MM.1S (cell line): Measurements from ENCODE around the gene S100A6.
A peak's percentile ranks its signal among the peaks of the same experiment; 100 is the strongest.

Experiments
- DNase-seq: peaks from one replicate; pipeline ENCODE4 v3.0.0-alpha.2; 2015
- H2AFZ ChIP-seq: fragments of 300-600 bp; sonication (generic); 2 replicates; pipeline ENCODE4 v1.6.0; 2016; ENCODE audit warnings: antibody characterized with exemption, low read length
- H3F3A ChIP-seq: fragments of 300-600 bp; sonication (generic); 2 replicates; pipeline ENCODE4 v1.6.1; 2016; ENCODE audit warnings: mild to moderate bottlenecking, antibody characterized with exemption, low read length, moderate library complexity, mixed read lengths; ENCODE audit not compliant: insufficient read depth
- H3K27ac ChIP-seq: fragments of 300-600 bp; sonication (generic); 2 replicates; pipeline ENCODE4 v1.5.1; 2016; ENCODE audit warnings: mild to moderate bottlenecking, low read length
- H3K27me3 ChIP-seq: fragments of 300-600 bp; sonication (generic); replicated peaks from 2 replicates; pipeline ENCODE4 v1.6.0; 2016; ENCODE audit warnings: low read length; ENCODE audit not compliant: insufficient read depth
- H3K36me3 ChIP-seq: fragments of 300-600 bp; sonication (generic); replicated peaks from 2 replicates; pipeline ENCODE4 v1.6.1; 2016; ENCODE audit warnings: mild to moderate bottlenecking, low read length, mixed read lengths; ENCODE audit not compliant: insufficient read depth
- H3K4me1 ChIP-seq: fragments of 300-600 bp; sonication (generic); 2 replicates; pipeline ENCODE4 v1.6.1; 2016; ENCODE audit warnings: low read length, mixed read lengths
- H3K4me2 ChIP-seq: fragments of 300-600 bp; sonication (generic); 2 replicates; pipeline ENCODE4 v1.6.0; 2016; ENCODE audit warnings: low read depth, low read length
- H3K4me3 ChIP-seq: fragments of 300-600 bp; sonication (generic); 2 replicates; pipeline ENCODE4 v1.5.1; 2016; ENCODE audit warnings: low read length, mixed read lengths
- H3K79me2 ChIP-seq: fragments of 300-600 bp; sonication (generic); 2 replicates; pipeline ENCODE4 v1.6.1; 2016; ENCODE audit warnings: mixed run types, low read length, mixed read lengths
- H3K9ac ChIP-seq: fragments of 300-600 bp; sonication (generic); 2 replicates; pipeline ENCODE4 v1.6.1; 2016; ENCODE audit warnings: low read length, mixed read lengths
- H3K9me2 ChIP-seq: fragments of 300-600 bp; sonication (generic); replicated peaks from 2 replicates; pipeline ENCODE4 v1.6.1; 2016; ENCODE audit warnings: mild to moderate bottlenecking, low read length, mixed read lengths; ENCODE audit not compliant: insufficient read depth
- H3K9me3 ChIP-seq: fragments of 300-600 bp; sonication (generic); replicated peaks from 2 replicates; pipeline ENCODE4 v1.6.1; 2016; ENCODE audit warnings: mild to moderate bottlenecking, low read length, mixed read lengths; ENCODE audit not compliant: insufficient read depth
- H4K20me1 ChIP-seq: fragments of 300-600 bp; sonication (generic); 2 replicates; pipeline ENCODE4 v1.6.1; 2016; ENCODE audit warnings: mild to moderate bottlenecking, low read length, moderate library complexity, mixed read lengths; ENCODE audit not compliant: insufficient read depth
- EZH2 ChIP-seq: fragments of 300-600 bp; sonication (generic); optimal IDR thresholded peaks from 2 replicates; pipeline ENCODE3; 2017; ENCODE audit warnings: low read depth, mild to moderate bottlenecking, antibody characterized with exemption, low read length, mixed read lengths
- EZH2phosphoT487 ChIP-seq: fragments of 300-600 bp; sonication (generic); IDR thresholded peaks from 2 replicates; pipeline ENCODE4 v1.6.1; 2018; ENCODE audit warnings: antibody characterized with exemption, low read length
- TF ChIP-seq, protein P1 (sequence below): fragments of 300-600 bp; sonication (generic); IDR thresholded peaks from 2 replicates; pipeline ENCODE4 v1.5.1; 2016; ENCODE audit warnings: antibody characterized with exemption, low read length, mixed read lengths

S100A6 gene

DNA sequence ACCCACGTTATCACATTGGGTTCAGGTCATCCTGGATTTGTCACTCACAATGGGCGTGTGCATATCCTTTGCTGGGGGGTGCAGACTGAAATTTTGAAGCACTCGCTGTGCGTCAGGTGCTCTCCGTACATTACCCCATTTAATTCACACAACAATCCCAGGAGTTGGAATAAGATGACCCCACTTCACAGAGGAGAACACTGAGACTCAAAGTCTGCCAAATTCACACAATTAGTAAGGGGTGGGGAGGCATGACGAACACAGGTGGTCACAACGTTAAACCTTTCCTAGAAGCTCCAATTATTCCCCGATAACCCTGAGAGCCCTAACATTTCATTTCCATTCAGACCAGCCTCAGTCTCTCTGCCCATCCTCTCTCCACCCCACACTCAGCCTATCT lies 33.7 kb upstream of the S100A6 start:
- Histone ChIP-seq H3K9ac (no peak overlapping the region), H3K4me1 (peaks cover 12% of the 10 kb centered on the region), H3K4me2 (no peak overlapping the region), H3K79me2 (no peaks in the 10 kb centered on the region), H3K4me3 (no peak overlapping the region), H4K20me1 (no peaks in the 10 kb centered on the region), H3K9me3 (no peaks in the 10 kb centered on the region), H3K27ac (no peak overlapping the region), H3K27me3 (no peaks in the 10 kb centered on the region), H3K36me3 (no peaks in the 10 kb centered on the region), H3F3A (no peaks in the 10 kb centered on the region), H3K9me2 (no peaks in the 10 kb centered on the region), H2AFZ (no peak overlapping the region)
- no peak for DNase-seq
- no peak for TF ChIP-seq EZH2phosphoT487
- TF ChIP-seq, protein P1, sequence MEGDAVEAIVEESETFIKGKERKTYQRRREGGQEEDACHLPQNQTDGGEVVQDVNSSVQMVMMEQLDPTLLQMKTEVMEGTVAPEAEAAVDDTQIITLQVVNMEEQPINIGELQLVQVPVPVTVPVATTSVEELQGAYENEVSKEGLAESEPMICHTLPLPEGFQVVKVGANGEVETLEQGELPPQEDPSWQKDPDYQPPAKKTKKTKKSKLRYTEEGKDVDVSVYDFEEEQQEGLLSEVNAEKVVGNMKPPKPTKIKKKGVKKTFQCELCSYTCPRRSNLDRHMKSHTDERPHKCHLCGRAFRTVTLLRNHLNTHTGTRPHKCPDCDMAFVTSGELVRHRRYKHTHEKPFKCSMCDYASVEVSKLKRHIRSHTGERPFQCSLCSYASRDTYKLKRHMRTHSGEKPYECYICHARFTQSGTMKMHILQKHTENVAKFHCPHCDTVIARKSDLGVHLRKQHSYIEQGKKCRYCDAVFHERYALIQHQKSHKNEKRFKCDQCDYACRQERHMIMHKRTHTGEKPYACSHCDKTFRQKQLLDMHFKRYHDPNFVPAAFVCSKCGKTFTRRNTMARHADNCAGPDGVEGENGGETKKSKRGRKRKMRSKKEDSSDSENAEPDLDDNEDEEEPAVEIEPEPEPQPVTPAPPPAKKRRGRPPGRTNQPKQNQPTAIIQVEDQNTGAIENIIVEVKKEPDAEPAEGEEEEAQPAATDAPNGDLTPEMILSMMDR = no peak
- no peak for TF ChIP-seq EZH2

DNA sequence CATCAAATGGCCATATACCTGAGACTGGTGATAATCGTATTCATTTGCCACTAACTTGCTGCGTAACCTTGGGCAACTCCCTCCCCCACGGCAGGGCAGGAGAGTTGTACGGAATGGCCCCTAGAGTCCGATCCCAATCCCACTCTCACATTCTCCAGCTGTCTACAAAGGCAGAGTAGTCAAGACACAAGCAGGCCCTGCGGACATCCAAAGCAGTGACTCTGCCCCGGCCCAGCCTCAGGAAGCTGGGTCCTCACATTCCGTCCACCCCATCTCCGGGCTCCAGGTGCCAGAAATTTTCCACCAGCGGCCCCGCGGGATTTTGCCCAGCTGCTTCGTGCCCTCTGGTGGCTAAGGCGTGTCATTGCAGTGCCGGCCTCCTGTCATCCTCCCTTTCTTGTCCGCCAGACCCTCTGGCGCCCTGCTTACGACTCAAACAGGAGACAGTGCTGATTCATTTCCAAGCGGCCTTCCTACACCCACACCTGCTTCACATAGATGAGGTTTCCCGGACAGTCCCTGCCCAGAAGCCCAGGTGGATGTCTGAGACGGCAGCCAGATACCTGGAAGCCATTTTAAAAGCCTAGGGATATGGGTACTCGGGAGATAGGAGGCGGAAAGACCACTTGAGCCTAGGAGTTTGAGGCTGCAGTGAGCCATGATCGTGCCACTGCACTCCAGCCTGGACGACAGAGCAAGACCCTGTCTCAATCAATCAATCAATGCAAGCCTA lies 32.7 kb upstream of the S100A6 start:
- H3K9me3 ChIP-seq = no peaks in the 10 kb centered on the region
- H3K79me2 ChIP-seq = no peaks in the 10 kb centered on the region
- no peaks in the 10 kb centered on the region for H4K20me1 ChIP-seq
- peak overlapping the region; percentile 89 for H2AFZ ChIP-seq
- no peaks in the 10 kb centered on the region for H3F3A ChIP-seq
- peak overlapping the region; percentile 22 for H3K4me3 ChIP-seq
- peak overlapping the region; percentile 7; the same call in 1 of the 2 replicates for H3K9ac ChIP-seq
- TF ChIP-seq EZH2phosphoT487 (no peak), EZH2 (no peak)
- TF ChIP-seq, protein P1 = peak; percentile 100; the same call in 1 of the 2 replicates
- H3K4me2 ChIP-seq = peak overlapping the region; percentile 61
- DNase-seq = peak; percentile 78
- H3K4me1 ChIP-seq = peaks cover 12% of the 10 kb centered on the region
- H3K27ac ChIP-seq = no peak overlapping the region
- no peaks in the 10 kb centered on the region for H3K27me3 ChIP-seq
- no peaks in the 10 kb centered on the region for H3K9me2 ChIP-seq
- H3K36me3 ChIP-seq = no peaks in the 10 kb centered on the region

DNA sequence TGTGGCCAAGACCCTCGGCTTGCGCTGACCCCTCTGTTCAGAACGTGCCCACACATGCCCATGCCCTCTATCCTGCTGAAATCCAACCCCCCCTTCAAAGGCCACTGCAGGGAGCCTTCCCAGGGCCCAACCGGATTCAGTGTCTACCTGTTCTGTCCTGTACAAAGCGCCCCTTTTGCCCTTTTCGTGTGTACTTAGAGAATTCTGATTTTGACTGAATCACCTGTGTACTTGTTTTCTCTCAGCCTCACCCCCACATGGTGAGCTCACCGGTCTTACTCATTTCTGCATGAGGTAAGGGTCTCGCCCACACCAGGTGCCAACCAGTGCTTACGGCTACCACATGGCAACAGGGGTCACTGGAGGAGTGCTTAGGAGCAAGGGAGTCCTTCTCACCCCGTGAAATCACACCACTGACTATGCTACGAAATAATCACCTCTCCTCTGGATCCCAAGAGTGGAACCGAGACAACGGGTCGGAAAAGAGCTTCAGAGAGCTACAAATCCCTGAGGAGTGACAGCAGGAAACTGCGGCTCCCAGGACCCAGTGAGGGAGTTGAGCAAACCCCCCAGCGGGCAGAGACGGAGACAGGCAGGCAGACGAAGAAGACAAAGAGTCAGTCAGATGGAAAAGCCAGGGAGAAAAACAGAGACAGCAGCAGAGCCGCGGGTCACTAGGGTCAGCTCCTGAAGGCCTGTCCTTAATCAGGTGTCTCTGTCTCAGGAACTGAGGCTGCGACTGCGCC lies 32.0 kb upstream of the S100A6 start:
- no peak for DNase-seq
- no peak overlapping the region for H3K4me3 ChIP-seq

More for the DNA sequence above, 32.0 kb upstream of the S100A6 start:
- Histone ChIP-seq H2AFZ (peak overlapping the region; percentile 89), H3K27me3 (no peaks in the 10 kb centered on the region), H3K9me2 (no peaks in the 10 kb centered on the region), H3K4me2 (peak overlapping the region; percentile 61), H4K20me1 (no peaks in the 10 kb centered on the region), H3K9me3 (no peaks in the 10 kb centered on the region), H3K36me3 (no peaks in the 10 kb centered on the region), H3K27ac (no peak overlapping the region), H3K4me1 (peaks cover 12% of the 10 kb centered on the region), H3K79me2 (no peaks in the 10 kb centered on the region), H3K9ac (no peak overlapping the region), H3F3A (no peaks in the 10 kb centered on the region)
- no peak for TF ChIP-seq EZH2phosphoT487
- no peak for TF ChIP-seq EZH2
- TF ChIP-seq, protein P1 = no peak
